A673 (cell line): ENCODE measurements around the gene GPATCH11. TPM values are rescaled to one million over a fixed set of nuclear protein-coding genes. Genes with fewer than 3 reads are reported as not detected.

Source experiments
- BruUV-seq: library from RNA; stranded (reverse); fragments of 400-500 nt; replicated peaks from 2 replicates; lab custom pipeline; 2021; lab: Mats Ljungman, UMichigan
- CTCF ChIA-PET: fragments of 300-600 bp; sonication (Branson Sonifier 250); formaldehyde crosslinking; loops from one replicate; lab custom pipeline; 2022; ENCODE audit warnings: antibody characterized with exemption; lab: Charles Lee
- POLR2A ChIA-PET: fragments of 300-600 bp; sonication (Branson Sonifier 250); formaldehyde crosslinking; loops from one replicate; lab custom pipeline; 2022; ENCODE audit warnings: antibody characterized with exemption; ENCODE audit not compliant: low non-redundant PET; lab: Charles Lee
- DNase-seq: peaks from one replicate; pipeline ENCODE4 v3.0.0-alpha.2; 2015; ENCODE audit warnings: low spot score
- H3K27ac ChIP-seq: fragments of 200-600 bp; sonication (generic); 2 replicates; pipeline ENCODE4 v1.5.1; 2016; ENCODE audit warnings: mixed run types, low read depth, mild to moderate bottlenecking, mixed read lengths, antibody characterized with exemption, low read length; ENCODE audit not compliant: poor library complexity, severe bottlenecking
- H3K27me3 ChIP-seq: fragments of 200-600 bp; sonication (generic); replicated peaks from 2 replicates; pipeline ENCODE4 v1.6.1; 2017; ENCODE audit warnings: mixed run types, low read depth, mild to moderate bottlenecking, mixed read lengths, antibody characterized with exemption, low read length; ENCODE audit not compliant: insufficient read depth, poor library complexity
- H3K36me3 ChIP-seq: fragments of 200-600 bp; sonication (generic); 2 replicates; pipeline ENCODE4 v1.6.1; 2016; ENCODE audit warnings: mixed run types, mild to moderate bottlenecking, mixed read lengths, antibody characterized with exemption, low read length; ENCODE audit not compliant: insufficient read depth, poor library complexity, severe bottlenecking
- H3K4me1 ChIP-seq: fragments of 200-600 bp; sonication (generic); 2 replicates; pipeline ENCODE4 v1.6.1; 2017; ENCODE audit warnings: mixed run types, mild to moderate bottlenecking, mixed read lengths, antibody characterized with exemption, low read length; ENCODE audit not compliant: insufficient read depth, poor library complexity, severe bottlenecking
- H3K4me3 ChIP-seq: fragments of 200-600 bp; sonication (generic); 2 replicates; pipeline ENCODE4 v1.5.1; 2016; ENCODE audit warnings: low read depth, mixed run types, mild to moderate bottlenecking, mixed read lengths, low read length; ENCODE audit not compliant: poor library complexity, severe bottlenecking
- H3K9me3 ChIP-seq: fragments of 200-600 bp; sonication (generic); 2 replicates; pipeline ENCODE4 v1.6.1; 2016; ENCODE audit warnings: mixed run types, low read depth, mild to moderate bottlenecking, mixed read lengths, antibody characterized with exemption, low read length; ENCODE audit not compliant: poor library complexity, severe bottlenecking
- CTCF ChIP-seq: fragments of 300-800, 200-600 bp; sonication (generic); conservative IDR thresholded peaks from 2 replicates; pipeline ENCODE4 v1.5.1; 2017; ENCODE audit warnings: low read depth, mild to moderate bottlenecking, antibody characterized with exemption, low read length, moderate library complexity, mixed read lengths
- EZH2 ChIP-seq: fragments of 200-600 bp; sonication (generic); IDR thresholded peaks from 2 replicates; pipeline ENCODE4 v1.6.1; 2017; ENCODE audit warnings: borderline replicate concordance, low read depth, mild to moderate bottlenecking, mixed read lengths, antibody characterized with exemption, low read length; ENCODE audit not compliant: poor library complexity, severe bottlenecking
- intact Hi-C: fragments of 100-400 bp; cut with micrococcal nuclease; formaldehyde crosslinking; loops from one replicate; pipeline ENCODE4 v1.10.0; 2022; ENCODE audit not compliant: unreplicated experiment
- total RNA-seq: library from RNA; stranded (reverse); gene quantifications from 2 replicates; pipeline ENCODE4 v1.2.3, GENCODE V29; 2021

GPATCH11 gene
- total RNA-seq, 1 experiment from 2014 or later, result 15.6 TPM

GRCh38 chr2:37070931-37071330 lies 13.4 kb upstream of the GPATCH11 start:
- intact Hi-C loops, result loop anchor here (2.0 kb wide), 1 partner anchor 14 kb away; no protein-coding TSS in a partner anchor
- CTCF ChIA-PET, result no interaction called here
- no peak for TF ChIP-seq CTCF
- Histone ChIP-seq H3K4me1 (no peaks in the 10 kb centered on the region), H3K9me3 (no peaks in the 10 kb centered on the region), H3K4me3 (no peak overlapping the region), H3K36me3 (peaks cover 8% of the 10 kb centered on the region), H3K27me3 (no peaks in the 10 kb centered on the region), H3K27ac (no peak overlapping the region)
- DNase-seq, result no peak
- POLR2A ChIA-PET, result no interaction called here
- no TSS peak for BruUV-seq

- Histone ChIP-seq H3K36me3 (peaks cover 2% of the 10 kb centered on the region), H3K9me3 (no peaks in the 10 kb centered on the region), H3K27ac (no peak overlapping the region), H3K4me1 (peaks cover 3% of the 10 kb centered on the region), H3K27me3 (no peaks in the 10 kb centered on the region), H3K4me3 (no peak overlapping the region)
- intact Hi-C loops, result no loop called here
- no peak for DNase-seq
- CTCF ChIA-PET, result no interaction called here
- POLR2A ChIA-PET, result no interaction called here
- TF ChIP-seq CTCF (no peak), EZH2 (no peak)
- BruUV-seq, result no TSS peak
Observed at GRCh38 chr2:37080266-37080665, 4.1 kb upstream of the GPATCH11 start.

GRCh38 chr2:37080689-37081088 lies 3.6 kb upstream of the GPATCH11 start:
- H3K27me3 ChIP-seq, result no peaks in the 10 kb centered on the region

DNA sequence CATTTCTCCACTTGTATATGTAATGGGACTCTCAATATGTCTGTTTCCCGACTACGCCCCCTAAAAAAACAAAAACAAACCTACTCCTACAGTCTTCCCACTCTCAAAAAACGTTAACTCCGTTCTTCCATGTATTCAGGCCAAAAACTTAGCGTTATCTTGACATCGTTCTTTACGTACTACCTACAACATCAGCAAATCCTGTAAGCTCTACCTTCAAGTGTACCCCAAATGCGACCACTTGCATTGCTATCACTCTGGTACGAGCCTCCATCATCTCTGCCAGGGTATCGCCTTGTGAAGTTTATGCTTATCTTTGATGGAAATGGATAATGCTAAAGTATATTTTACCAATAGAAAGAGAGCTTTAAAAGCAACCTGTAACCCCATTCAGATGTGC lies 479 bp downstream of the GPATCH11 start:
- intact Hi-C loops, result no loop called here

More at GRCh38 chr2:37080689-37081088, 3.6 kb upstream of the GPATCH11 start:
- no TSS peak for BruUV-seq
- H3K9me3 ChIP-seq, result no peaks in the 10 kb centered on the region
- ChIA-PET POLR2A (no interaction called here), CTCF (no interaction called here)
- H3K4me1 ChIP-seq, result peaks cover 3% of the 10 kb centered on the region
- DNase-seq, result no peak
- TF ChIP-seq EZH2, result no peak
- no peak overlapping the region for H3K4me3 ChIP-seq
- H3K27ac ChIP-seq, result no peak overlapping the region
- intact Hi-C loops, result no loop called here
- H3K36me3 ChIP-seq, result no peaks in the 10 kb centered on the region

More for the DNA sequence above, 479 bp downstream of the GPATCH11 start:
- TF ChIP-seq CTCF, result no peak
- TF ChIP-seq EZH2, result no peak
- Histone ChIP-seq H3K4me1 (peaks cover 3% of the 10 kb centered on the region), H3K36me3 (peaks cover 4% of the 10 kb centered on the region), H3K27me3 (no peaks in the 10 kb centered on the region), H3K27ac (peak overlapping the region; percentile 57), H3K9me3 (no peaks in the 10 kb centered on the region), H3K4me3 (peak overlapping the region; percentile 82)
- TSS peak; percentile 62 for BruUV-seq
- ChIA-PET POLR2A (no interaction called here), CTCF (no interaction called here)
- no peak for DNase-seq
